ENCODE measurements around the gene RBP3. TPM values are rescaled to one million over a fixed set of nuclear protein-coding genes. Genes with fewer than 3 reads are reported as not detected.

The RBP3 gene
- total and polyA plus RNA-seq, 8 donors = 0.07 to 0.14 (median 0.09) TPM; not detected in 5

- no peaks in the 10 kb centered on the region for H3K9me3 ChIP-seq
- ATAC-seq = no peak
- H3K27ac ChIP-seq = no peak overlapping the region
- DNase-seq = no peak
- intact Hi-C loops (cut with DNase I) = no loop called here
- H3K4me1 ChIP-seq = peaks cover 1 to 4% of the 10 kb centered on the region in 2 donors
- no peaks in the 10 kb centered on the region for H3K36me3 ChIP-seq
- H3K27me3 ChIP-seq = peaks cover 0 to 14% of the 10 kb centered on the region in 2 donors
- no peak for TF ChIP-seq CTCF (IDR thresholded peaks at IDR 0.05)
- no peak overlapping the region for H3K4me3 ChIP-seq
Observed at GRCh38 chr10:47388879-47389278, 40.7 kb downstream of the RBP3 start.

DNA sequence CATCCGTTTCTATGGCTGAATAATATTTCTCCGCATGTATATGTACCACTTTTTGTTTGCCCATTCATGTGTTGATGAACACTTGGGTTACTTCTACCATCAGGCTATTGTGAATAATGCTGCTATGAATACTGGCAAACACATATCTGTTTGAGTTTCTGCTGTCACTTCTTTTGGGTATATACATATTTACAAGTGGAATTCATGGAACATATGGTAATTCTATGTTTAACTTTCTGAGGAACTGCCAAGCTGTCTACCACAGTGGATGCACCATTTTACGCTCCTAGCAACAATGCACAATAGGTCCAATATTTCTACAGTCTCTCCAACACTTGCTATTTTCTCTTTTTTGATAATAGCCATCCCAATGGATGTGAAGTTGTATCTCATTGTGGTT is 41.5 kb downstream of the RBP3 start:
- H3K27me3 ChIP-seq = peaks cover 0 to 6% of the 10 kb centered on the region in 2 donors
- DNase-seq = no peak
- no peak for TF ChIP-seq CTCF (IDR thresholded peaks at IDR 0.05)
- no peak for ATAC-seq
- no peak overlapping the region for H3K4me3 ChIP-seq
- H3K4me1 ChIP-seq = no peaks in the 10 kb centered on the region
- H3K9me3 ChIP-seq = no peaks in the 10 kb centered on the region
- H3K27ac ChIP-seq = no peak overlapping the region
- no peaks in the 10 kb centered on the region for H3K36me3 ChIP-seq
- intact Hi-C loops (cut with DNase I) = no loop called here

DNA sequence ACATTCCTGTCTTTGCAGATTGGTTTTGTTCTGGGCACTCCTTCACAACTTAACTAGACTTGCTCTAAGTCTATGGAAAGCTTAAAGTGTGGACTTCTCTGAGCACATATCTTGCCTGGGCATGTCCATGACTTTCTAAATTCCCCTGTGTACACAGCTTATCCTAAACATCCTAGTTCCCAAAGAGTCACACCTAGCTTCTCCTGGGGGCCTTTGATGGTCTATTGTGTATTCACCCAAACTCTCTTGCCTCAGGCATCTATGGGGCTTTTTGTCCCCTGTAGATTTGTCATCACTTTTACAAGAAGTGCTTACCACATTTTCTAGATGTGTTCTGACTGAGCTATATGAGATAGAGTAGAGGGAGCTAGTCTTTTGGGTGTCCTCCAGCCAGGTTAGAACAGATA is 48.2 kb downstream of the RBP3 start:
- Histone ChIP-seq H3K27me3 (no peaks in the 10 kb centered on the region), H3K9me3 (no peaks in the 10 kb centered on the region), H3K27ac (no peak overlapping the region), H3K36me3 (no peaks in the 10 kb centered on the region), H3K4me1 (no peaks in the 10 kb centered on the region), H3K4me3 (no peak overlapping the region)
- TF ChIP-seq CTCF (IDR thresholded peaks at IDR 0.05) = no peak
- ATAC-seq (no peak), DNase-seq (no peak)
- intact Hi-C loops (cut with DNase I) = no loop called here

DNA sequence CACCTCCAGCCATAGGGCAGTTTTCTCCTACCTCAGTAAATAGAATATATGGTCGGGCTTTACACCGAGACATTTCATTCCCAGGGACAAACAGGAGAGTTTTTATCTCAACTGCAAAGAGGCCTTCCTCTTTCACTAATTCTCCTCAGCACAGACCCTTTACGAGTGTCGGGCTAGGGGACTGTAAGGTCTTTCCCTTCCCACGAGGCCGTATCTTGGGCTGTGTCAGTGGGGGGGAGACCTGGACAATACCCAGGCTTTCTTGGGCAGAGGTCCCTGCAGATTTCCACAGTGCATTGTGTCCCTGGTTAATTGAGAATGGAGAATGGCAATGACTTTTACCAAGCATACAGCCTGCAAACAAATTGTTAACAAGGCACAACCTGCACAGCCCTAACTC is 49.1 kb downstream of the RBP3 start:
- TF ChIP-seq CTCF (IDR thresholded peaks at IDR 0.05) = no peak
- H3K27me3 ChIP-seq = no peaks in the 10 kb centered on the region
- ATAC-seq = no peak
- intact Hi-C loops (cut with DNase I) = no loop called here
- DNase-seq = no peak
- H3K27ac ChIP-seq = no peak overlapping the region
- no peaks in the 10 kb centered on the region for H3K9me3 ChIP-seq
- H3K4me3 ChIP-seq = no peak overlapping the region
- H3K4me1 ChIP-seq = no peaks in the 10 kb centered on the region
- no peaks in the 10 kb centered on the region for H3K36me3 ChIP-seq

DNA sequence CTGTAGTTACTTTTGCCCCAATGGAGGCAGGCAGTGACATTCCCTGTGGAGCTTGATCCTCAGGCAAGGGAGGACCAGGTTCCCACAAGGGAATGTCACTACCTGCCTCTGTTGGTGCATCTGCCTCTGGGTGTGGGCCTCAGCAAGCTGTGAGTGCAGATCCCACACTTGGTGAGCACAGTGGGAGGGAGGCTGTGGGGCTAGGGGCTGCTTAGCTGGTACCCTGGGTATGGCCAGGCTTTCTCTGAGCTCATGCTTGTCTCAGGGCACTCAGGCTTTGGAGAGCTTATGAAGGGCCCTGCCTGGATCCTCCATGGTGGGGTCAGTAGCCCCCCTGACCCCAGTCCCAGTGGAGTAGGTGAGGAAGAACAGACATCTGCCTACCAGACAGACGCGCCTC is 52.1 kb downstream of the RBP3 start:
- Histone ChIP-seq H3K36me3 (no peaks in the 10 kb centered on the region), H3K27ac (no peak overlapping the region), H3K4me3 (no peak overlapping the region), H3K4me1 (peaks cover 0 to 7% of the 10 kb centered on the region in 2 donors), H3K27me3 (no peaks in the 10 kb centered on the region), H3K9me3 (no peaks in the 10 kb centered on the region)
- intact Hi-C loops (cut with DNase I) = no loop called here
- ATAC-seq (no peak), DNase-seq (no peak)
- no peak for TF ChIP-seq CTCF (IDR thresholded peaks at IDR 0.05)
